ENCODE measurements around the gene DOCK4.
A peak's percentile ranks its signal among the peaks of the same experiment; 100 is the strongest.

DOCK4 gene

GRCh38 chr7:111747718-111748117 lies 458.5 kb downstream of the DOCK4 start:
- Mint-ChIP-seq H3K4me1 (no peaks in the 10 kb centered on the region), H3K27ac (no peak overlapping the region), H3K36me3 (ENCODE audit: low read depth) (peaks cover 56% of the 10 kb centered on the region), H3K27me3 (ENCODE audit: low read depth, poor library complexity) (no peaks in the 10 kb centered on the region), H3K4me3 (no peak overlapping the region), H3K9me3 (no peaks in the 10 kb centered on the region)
- DNase-seq: no peak
- no peak for TF ChIP-seq CTCF (IDR thresholded peaks at IDR 0.05)

GRCh38 chr7:111746950-111747349 lies 459.2 kb downstream of the DOCK4 start:
- H3K36me3 Mint-ChIP-seq (ENCODE audit: low read depth): peaks cover 53% of the 10 kb centered on the region
- DNase-seq: no peak
- no peaks in the 10 kb centered on the region for H3K4me1 Mint-ChIP-seq
- H3K9me3 Mint-ChIP-seq: no peaks in the 10 kb centered on the region
- H3K27me3 Mint-ChIP-seq (ENCODE audit: low read depth, poor library complexity): no peaks in the 10 kb centered on the region
- no peak for TF ChIP-seq CTCF (IDR thresholded peaks at IDR 0.05)
- no peak overlapping the region for H3K4me3 Mint-ChIP-seq
- no peak overlapping the region for H3K27ac Mint-ChIP-seq

DNA sequence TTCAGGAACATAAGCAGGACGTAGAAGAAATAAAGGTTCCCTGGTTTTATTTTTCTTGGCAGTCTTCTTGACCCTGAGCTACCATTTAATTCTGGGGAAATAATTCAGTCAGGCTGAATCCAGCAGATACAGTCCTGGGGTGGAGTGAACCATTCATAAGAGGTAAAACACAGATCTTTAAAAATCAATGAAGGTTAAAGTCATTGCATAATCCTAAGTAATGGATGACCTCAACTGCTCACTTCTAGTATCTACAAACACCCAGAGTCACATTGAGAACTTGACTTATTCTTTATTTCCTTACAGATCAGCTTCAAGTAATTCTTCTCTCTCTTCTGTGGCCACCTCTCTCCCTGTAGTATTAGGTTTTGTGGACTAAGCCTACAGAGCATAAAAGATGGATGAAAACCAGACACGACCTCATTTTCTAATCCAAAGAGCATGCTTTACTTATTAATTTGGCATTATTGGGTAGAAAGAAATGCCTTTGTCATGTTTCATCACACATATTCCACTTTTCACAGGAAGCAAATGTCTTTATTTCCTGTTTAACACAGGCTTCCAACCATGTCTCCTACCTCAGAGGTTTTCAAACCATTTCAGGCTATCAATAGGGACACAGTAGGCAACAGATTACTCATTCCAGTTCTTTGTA lies 461.6 kb downstream of the DOCK4 start:
- Mint-ChIP-seq H3K9me3 (no peaks in the 10 kb centered on the region), H3K36me3 (ENCODE audit: low read depth) (peaks cover 49% of the 10 kb centered on the region), H3K4me3 (no peak overlapping the region), H3K27ac (no peak overlapping the region), H3K27me3 (ENCODE audit: low read depth, poor library complexity) (no peaks in the 10 kb centered on the region), H3K4me1 (no peaks in the 10 kb centered on the region)
- DNase-seq: no peak
- TF ChIP-seq CTCF (IDR thresholded peaks at IDR 0.05): no peak

- Mint-ChIP-seq H3K36me3 (ENCODE audit: low read depth) (peaks cover 37% of the 10 kb centered on the region), H3K27me3 (ENCODE audit: low read depth, poor library complexity) (no peaks in the 10 kb centered on the region)
Observed at GRCh38 chr7:111743244-111743847, 462.9 kb downstream of the DOCK4 start.

DNA sequence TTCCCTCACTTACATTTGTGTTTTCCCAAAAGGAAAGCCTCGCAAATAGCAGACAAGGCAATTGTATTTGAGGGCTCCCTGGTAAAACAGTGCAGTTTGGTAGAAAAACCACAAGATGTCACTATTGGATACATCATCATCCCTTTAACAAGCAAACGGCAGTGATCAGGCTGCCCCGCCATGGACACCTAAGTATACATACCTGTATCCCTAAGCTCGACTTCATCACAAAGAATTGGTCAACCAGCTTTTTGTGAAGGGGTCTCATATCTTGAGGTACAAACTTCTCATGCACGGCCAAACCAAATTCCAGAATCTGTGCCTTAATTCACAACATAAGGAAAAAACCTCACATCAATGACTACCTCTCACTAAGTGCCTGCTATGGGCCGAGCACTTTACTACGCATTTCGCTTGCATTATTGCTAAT lies 464.4 kb downstream of the DOCK4 start:
- H3K36me3 Mint-ChIP-seq (ENCODE audit: low read depth): peaks cover 32% of the 10 kb centered on the region
- no peaks in the 10 kb centered on the region for H3K27me3 Mint-ChIP-seq (ENCODE audit: low read depth, poor library complexity)
- H3K4me1 Mint-ChIP-seq: no peaks in the 10 kb centered on the region
- H3K27ac Mint-ChIP-seq: no peak overlapping the region
- peak; percentile 33 for DNase-seq
- no peaks in the 10 kb centered on the region for H3K9me3 Mint-ChIP-seq
- peak; percentile 67 for TF ChIP-seq CTCF (IDR thresholded peaks at IDR 0.05)
- no peak overlapping the region for H3K4me3 Mint-ChIP-seq

More at GRCh38 chr7:111743244-111743847, 462.9 kb downstream of the DOCK4 start:
- no peak for TF ChIP-seq CTCF (IDR thresholded peaks at IDR 0.05)
- H3K27ac Mint-ChIP-seq: no peak overlapping the region
- no peaks in the 10 kb centered on the region for H3K9me3 Mint-ChIP-seq
- DNase-seq: no peak
- no peak overlapping the region for H3K4me3 Mint-ChIP-seq
- H3K4me1 Mint-ChIP-seq: no peaks in the 10 kb centered on the region

DNA sequence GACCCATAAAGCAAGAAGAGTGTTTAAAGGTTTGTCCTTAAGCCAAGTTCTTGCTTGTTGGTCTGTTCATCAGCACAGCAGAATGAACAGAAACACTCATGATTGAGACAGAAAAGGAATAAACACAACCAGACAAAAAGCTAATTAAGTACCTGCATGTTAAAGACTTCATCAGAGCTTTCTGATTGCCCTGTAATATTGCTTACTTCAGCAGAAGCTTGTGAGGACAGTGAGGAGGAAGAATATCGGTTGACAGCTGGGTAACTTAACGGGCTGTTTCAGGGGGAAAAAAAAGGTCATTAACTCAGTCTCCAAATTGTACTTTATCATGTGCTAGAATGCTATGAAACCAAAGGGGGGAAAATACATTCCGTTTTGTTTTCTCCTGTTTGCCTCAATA lies 465.3 kb downstream of the DOCK4 start:
- Mint-ChIP-seq H3K27ac (no peak overlapping the region), H3K36me3 (ENCODE audit: low read depth) (peaks cover 25% of the 10 kb centered on the region), H3K4me1 (peaks cover 6% of the 10 kb centered on the region), H3K27me3 (ENCODE audit: low read depth, poor library complexity) (no peaks in the 10 kb centered on the region), H3K9me3 (no peaks in the 10 kb centered on the region), H3K4me3 (no peak overlapping the region)
- no peak for TF ChIP-seq CTCF (IDR thresholded peaks at IDR 0.05)
- DNase-seq: no peak
